D721Med (cell line): Measurements from ENCODE around the gene CCDC169.

Source experiments
- DNase-seq: peaks from one replicate; pipeline ENCODE4 v3.0.0; 2011; ENCODE audit warnings: low spot score; ENCODE audit not compliant: insufficient read length
- FAIRE-seq: peaks from 2 replicates; lab custom pipeline; 2011; peaks lifted over from hg19 to GRCh38; lab: Jason Lieb, UNC
- CTCF ChIP-seq: IDR thresholded peaks from 2 replicates; pipeline ENCODE4 v1.5.1; 2012; ENCODE audit warnings: mild to moderate bottlenecking, control low read depth; ENCODE audit not compliant: insufficient read depth; ENCODE audit errors: missing control alignments

The CCDC169 gene

GRCh38 chr13:36259361-36260137 is 38.1 kb downstream of the CCDC169 start:
- no peak for TF ChIP-seq CTCF
- DNase-seq (no peak), FAIRE-seq (no peak)

GRCh38 chr13:36258831-36259230 is 38.8 kb downstream of the CCDC169 start:
- no peak for TF ChIP-seq CTCF
- FAIRE-seq: no peak

GRCh38 chr13:36251526-36251925 is 46.1 kb downstream of the CCDC169 start:
- FAIRE-seq (no peak), DNase-seq (no peak)
- no peak for TF ChIP-seq CTCF

More at GRCh38 chr13:36258831-36259230, 38.8 kb downstream of the CCDC169 start:
- no peak for DNase-seq

GRCh38 chr13:36251017-36251416 is 46.6 kb downstream of the CCDC169 start:
- DNase-seq: no peak

GRCh38 chr13:36248700-36249099 is 48.9 kb downstream of the CCDC169 start:
- TF ChIP-seq CTCF: no peak
- DNase-seq (no peak), FAIRE-seq (no peak)

More at GRCh38 chr13:36251017-36251416, 46.6 kb downstream of the CCDC169 start:
- no peak for TF ChIP-seq CTCF
- no peak for FAIRE-seq

GRCh38 chr13:36244990-36245389 is 52.6 kb downstream of the CCDC169 start:
- TF ChIP-seq CTCF: no peak
- no peak for FAIRE-seq

GRCh38 chr13:36244073-36244472 is 53.5 kb downstream of the CCDC169 start:
- no peak for DNase-seq
- no peak for TF ChIP-seq CTCF
- FAIRE-seq: no peak

More at GRCh38 chr13:36244990-36245389, 52.6 kb downstream of the CCDC169 start:
- no peak for DNase-seq
